ENCODE measurements around the gene TBC1D24.
"Not testable (repeated sequence)": the region's sequence is repeated elsewhere in the genome, so short reads cannot be mapped to it uniquely, and the experiment has no call there.

The TBC1D24 gene

GRCh38 chr16:2469399-2470233, 5.3 kb upstream of the TBC1D24 start:
- no peak for DNase-seq

DNA sequence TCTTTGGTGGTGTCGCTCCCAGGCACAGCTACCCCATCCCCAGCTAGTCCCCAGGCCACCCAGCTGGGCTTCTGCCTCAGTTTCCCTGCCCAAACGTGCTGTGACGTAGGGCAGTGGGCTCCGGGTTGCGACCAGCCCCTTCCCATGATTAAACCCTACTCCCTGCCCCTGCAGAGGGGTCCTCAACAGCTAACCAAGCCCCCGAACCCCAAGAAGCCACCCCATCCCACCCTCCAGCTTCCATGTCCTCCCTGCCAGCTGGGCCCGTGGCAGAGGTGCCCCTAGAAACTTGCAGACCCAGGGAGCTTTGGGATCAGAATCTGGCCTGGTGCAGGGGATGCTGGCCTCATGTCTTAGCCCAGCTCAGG, 4.7 kb upstream of the TBC1D24 start:
- no peak for DNase-seq

- DNase-seq = no peak
Measured at GRCh38 chr16:2470603-2471015, 4.3 kb upstream of the TBC1D24 start.

- no peak for DNase-seq
Measured at GRCh38 chr16:2471016-2471652, 3.8 kb upstream of the TBC1D24 start, which contains the start of gene NTN3. NTN3 (plus strand) TSS chr16:2471297; CDS start chr16:2471702, 405 bp downstream.

DNA sequence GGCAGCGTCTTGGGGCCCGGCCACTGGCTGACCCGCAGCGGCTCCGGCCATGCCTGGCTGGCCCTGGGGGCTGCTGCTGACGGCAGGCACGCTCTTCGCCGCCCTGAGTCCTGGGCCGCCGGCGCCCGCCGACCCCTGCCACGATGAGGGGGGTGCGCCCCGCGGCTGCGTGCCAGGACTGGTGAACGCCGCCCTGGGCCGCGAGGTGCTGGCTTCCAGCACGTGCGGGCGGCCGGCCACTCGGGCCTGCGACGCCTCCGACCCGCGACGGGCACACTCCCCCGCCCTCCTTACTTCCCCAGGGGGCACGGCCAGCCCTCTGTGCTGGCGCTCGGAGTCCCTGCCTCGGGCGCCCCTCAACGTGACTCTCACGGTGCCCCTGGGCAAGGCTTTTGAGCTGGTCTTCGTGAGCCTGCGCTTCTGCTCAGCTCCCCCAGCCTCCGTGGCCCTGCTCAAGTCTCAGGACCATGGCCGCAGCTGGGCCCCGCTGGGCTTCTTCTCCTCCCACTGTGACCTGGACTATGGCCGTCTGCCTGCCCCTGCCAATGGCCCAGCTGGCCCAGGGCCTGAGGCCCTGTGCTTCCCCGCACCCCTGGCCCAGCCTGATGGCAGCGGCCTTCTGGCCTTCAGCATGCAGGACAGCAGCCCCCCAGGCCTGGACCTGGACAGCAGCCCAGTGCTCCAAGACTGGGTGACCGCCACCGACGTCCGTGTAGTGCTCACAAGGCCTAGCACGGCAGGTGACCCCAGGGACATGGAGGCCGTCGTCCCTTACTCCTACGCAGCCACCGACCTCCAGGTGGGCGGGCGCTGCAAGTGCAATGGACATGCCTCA, 3.1 kb upstream of the TBC1D24 start:
- DNase-seq = no peak

GRCh38 chr16:2472488-2472864, 2.5 kb upstream of the TBC1D24 start:
- DNase-seq = no peak

DNA sequence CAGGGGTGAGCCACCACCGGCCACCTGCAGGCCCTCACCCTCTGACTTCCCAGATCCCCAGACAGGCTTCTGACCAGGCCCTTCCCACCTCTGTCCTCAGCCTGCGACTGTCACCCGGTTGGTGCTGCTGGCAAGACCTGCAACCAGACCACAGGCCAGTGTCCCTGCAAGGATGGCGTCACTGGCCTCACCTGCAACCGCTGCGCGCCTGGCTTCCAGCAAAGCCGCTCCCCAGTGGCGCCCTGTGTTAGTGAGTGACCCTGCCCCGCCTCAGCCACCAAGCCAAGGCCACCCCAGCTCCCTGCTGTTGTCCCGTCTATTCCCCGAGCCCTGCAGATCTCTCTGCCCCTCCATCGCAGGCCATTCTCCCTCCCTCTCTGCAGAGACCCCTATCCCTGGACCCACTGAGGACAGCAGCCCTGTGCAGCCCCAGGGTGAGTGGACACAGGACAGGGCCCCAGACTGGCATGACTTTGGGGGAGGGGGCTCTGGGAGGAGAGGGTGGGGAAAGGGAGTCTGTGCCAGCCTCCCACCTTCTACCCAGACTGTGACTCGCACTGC, 2.0 kb upstream of the TBC1D24 start:
- DNase-seq = no peak

GRCh38 chr16:2473446-2473926, 1.4 kb upstream of the TBC1D24 start:
- peak; percentile 73 for DNase-seq

GRCh38 chr16:2473999-2474876, 689 bp upstream of the TBC1D24 start:
- DNase-seq = peak; percentile 86

DNA sequence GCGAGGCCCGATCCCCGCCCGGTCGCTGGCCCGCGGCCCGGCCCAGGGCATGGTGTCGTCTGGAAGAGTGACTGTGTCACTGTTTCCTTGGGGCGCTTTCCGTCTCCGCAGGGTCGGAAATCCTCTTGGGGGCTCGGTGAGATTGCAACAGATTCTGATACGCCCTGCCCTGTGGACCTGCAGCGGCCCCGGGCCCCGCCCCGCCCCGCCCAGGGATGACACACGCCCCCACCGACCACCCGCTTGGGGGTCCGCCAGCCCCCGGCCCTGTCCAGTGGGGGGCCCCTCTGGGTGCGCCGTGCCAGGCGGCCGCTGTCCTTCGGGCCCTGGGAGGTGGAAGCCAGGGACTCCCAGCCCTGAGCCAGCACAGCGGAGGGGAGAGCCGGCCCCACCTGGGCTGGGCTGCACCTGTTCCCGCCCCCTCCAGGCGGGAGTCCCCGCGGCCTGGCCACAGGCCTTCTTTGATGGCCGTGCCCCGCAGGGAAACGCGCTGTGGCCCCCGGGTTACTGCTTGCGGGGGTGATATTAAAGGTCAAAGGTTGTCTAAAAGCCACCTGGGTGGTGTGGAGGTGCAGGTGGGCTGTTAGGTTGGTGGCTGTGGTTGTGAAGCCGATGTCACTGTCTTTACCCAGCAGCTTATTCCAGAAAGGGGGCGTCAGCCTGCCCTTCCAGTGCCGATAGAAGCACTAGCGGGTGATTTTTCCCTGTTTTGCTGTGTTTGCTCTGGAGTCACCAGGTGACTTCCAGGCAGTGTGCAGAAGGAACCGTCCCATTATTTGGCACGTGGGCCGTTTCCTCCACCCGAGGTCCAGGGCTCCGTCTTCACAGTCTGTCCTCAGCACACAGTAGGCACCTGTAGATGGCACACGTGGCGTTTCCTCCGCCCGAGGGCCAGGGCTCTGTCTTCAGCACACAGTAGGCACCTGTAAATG, 752 bp downstream of the TBC1D24 start:
- peak; percentile 80 for DNase-seq

GRCh38 chr16:2476345-2476720, 1.4 kb downstream of the TBC1D24 start:
- no peak for DNase-seq

DNA sequence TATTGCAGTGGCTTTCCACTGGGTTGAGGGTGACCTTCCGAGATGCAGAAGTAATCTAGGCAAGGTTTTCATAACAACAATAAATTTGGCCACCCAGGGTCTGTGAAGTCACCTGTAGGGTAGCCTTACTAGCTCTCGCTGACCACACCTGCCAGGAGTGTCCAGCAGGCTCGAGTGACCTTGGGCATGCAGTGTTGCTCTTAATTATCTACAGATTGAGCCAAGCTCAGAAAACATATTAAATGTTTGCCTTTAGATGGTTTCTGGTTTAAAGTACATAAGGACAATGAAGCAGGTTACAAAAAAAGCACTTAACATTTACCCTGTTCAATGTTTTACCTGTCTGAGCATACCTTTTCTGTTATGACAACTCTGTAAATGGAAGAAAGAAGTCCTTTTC, 1.8 kb downstream of the TBC1D24 start:
- no peak for DNase-seq

- no peak for DNase-seq
Measured at GRCh38 chr16:2477327-2477726, 2.4 kb downstream of the TBC1D24 start.

DNA sequence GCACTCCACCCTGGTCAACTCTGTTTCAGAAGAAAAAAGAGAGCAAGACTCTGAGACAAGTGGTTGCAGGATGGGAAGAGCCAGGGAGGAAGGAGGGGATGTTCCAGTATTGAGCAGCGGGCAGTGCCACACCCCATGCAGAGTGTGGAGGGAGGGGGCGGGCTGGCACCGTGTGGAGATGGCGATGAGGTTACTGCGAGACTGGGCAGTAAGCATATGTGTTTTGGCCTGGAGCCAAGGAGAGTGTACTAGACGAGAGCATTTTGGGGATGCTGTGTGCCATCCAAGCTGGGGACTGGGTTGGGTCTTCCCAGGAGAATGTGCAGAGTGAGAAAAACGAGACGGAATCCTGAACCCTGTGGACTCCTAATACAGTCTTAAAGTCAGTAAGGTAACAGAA, 3.4 kb downstream of the TBC1D24 start:
- no peak for DNase-seq

- not testable (repeated sequence) for DNase-seq
Measured at GRCh38 chr16:2479996-2480395, 5.1 kb downstream of the TBC1D24 start.

- DNase-seq = no peak
Measured at GRCh38 chr16:2480948-2481347, 6.0 kb downstream of the TBC1D24 start.

DNA sequence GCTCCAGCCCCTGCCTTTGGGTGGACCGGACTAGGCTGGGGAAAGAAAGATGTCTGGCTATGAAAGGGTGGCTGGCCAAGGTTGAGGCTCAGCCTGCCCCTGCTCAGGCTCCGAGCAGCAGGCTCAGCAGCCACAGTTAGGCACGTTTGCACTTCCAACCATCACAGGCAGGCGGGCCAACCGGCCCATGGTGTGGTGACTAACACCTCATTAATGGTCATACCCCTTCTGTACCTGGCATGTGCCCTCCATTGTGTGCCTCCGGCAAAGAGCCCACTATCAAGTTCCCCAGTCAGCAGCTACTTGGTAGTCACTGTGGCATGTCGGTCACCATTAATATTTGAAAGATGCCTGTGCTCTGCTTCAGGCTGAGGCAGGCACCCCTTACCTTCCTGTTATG, 6.7 kb downstream of the TBC1D24 start:
- no peak for DNase-seq

DNA sequence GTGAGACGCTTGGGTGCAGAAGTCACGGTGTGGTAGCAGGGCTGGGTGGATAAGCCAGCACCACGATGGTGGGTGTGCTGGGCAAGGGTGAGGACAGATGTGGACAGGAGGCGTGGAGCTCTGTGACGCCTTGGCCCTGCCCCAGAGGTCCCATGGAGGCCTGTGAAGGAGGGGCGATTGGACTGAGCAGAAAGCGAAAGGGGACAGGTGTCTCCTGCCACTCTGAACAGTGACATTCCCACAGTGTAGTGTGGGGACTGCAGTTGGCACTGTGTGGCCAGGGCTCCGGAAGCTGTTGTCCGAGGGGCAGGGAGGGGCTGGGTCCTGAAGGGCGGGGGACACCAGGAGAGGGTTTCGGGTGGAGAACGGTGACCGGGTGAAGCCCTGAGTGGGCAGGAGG, 7.3 kb downstream of the TBC1D24 start:
- DNase-seq = no peak

DNA sequence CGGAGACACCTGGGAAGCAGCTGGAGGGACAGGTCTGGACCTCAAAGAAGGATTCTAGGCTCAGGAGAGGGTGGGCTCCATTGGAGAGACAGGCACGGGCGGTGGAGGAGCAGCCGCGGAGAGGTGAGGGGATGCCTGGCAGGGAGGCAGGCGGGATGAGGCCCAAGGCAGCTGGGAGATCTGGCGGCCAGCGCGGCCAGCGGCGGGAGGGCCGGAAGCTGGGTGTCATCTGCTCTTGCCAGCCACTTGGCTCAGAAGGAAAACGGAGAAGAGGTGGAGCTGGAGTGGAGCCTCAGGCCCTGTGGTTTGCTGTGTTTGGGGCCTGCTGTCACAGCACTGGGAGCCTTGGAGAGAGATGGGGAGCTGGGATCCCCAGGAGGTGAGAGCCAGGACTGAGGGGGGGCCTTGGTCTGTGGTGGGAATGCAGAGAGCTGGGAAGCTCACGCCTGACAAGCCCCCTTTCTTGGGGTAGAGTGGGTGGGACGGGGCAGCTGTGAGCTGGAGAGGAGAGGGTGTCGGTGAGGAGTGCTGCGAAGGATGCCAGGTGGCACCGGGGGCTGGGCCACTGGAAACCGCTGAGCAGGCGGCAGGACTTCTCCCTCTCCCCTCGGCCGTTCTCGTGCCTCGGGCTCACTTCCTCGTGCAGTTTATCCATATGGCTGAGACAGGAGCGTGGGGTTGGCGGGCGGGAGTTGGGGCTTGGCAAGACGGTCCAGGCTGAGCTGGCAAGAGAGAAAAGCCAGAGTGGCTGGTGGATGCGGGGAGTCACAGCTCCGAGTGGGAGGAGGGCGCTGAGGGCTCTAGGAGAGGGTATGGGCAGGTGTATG, 8.0 kb downstream of the TBC1D24 start:
- no peak for DNase-seq

Data from activated CD8-positive, alpha-beta memory T cell treated with anti-CD3 and anti-CD28 coated beads for 24 hours (primary cell).